HG02885 (cell line): ENCODE data around the gene RPS6KA4.
"Not testable (repeated sequence)": the region's sequence is repeated elsewhere in the genome, so short reads cannot be mapped to it uniquely, and the experiment has no call there.

Experiments used
- ATAC-seq: cut with Tn5 transposase; IDR thresholded peaks from one replicate; pipeline ENCODE4 v1.9.1; 2021; ENCODE audit warnings: mild to moderate bottlenecking; ENCODE audit not compliant: unreplicated experiment, poor library complexity

The RPS6KA4 gene

DNA sequence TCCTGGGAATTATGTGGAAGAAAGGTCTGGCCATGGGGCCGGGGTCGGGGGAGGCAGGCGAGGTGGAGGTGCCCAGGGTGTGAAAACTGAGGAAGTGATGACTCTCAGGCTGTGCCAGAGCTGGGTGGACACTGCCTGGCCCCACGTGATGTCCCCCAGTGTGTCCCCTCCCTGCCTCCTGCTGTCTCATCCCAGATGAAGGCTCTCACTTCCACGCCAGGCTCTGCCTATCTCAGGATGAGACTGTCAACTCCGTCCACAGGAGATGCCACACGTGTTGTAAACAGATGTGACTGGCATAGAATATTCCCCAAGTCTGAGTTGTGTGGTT lies 51.4 kb downstream of the RPS6KA4 start:
- no peak for ATAC-seq

DNA sequence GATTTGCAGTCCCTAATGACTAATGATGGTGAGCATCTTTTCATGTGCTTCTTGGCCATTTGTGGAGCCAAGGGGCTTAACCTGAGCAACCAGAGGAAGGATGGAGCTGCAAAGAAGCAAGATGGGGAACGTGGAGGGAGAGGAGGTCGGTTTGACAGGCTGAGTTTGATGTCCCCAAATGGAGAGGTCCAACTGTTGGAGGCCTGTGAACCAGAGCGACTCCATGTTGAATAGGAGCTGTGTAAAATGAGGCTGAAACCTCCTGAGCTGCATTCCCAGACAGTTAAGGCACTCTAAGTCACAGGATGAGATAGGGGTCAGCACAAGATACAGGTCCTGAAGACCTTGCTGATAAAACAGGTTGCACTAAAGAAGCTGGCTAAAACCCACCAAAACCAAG lies 54.5 kb downstream of the RPS6KA4 start:
- ATAC-seq = no peak

DNA sequence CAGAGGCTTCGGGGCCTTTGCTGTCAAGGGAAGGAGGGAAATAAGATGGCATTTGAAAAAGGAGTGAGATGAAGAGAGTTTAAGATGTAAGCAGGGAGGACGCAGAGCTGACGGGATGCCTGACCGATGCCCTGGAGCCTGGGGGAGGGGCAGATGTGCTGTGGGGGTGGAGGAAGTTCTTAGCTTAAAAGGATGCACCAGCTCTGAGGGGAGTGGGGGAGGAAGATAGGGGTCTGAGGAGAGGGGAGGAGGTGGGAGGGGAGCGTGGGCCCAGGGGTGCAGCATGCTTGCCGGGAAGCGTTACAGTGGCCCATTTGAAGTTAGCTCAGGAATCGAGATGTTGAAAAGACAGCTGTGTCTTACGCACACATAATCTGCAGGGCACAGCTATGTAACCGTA lies 56.3 kb downstream of the RPS6KA4 start:
- no peak for ATAC-seq

DNA sequence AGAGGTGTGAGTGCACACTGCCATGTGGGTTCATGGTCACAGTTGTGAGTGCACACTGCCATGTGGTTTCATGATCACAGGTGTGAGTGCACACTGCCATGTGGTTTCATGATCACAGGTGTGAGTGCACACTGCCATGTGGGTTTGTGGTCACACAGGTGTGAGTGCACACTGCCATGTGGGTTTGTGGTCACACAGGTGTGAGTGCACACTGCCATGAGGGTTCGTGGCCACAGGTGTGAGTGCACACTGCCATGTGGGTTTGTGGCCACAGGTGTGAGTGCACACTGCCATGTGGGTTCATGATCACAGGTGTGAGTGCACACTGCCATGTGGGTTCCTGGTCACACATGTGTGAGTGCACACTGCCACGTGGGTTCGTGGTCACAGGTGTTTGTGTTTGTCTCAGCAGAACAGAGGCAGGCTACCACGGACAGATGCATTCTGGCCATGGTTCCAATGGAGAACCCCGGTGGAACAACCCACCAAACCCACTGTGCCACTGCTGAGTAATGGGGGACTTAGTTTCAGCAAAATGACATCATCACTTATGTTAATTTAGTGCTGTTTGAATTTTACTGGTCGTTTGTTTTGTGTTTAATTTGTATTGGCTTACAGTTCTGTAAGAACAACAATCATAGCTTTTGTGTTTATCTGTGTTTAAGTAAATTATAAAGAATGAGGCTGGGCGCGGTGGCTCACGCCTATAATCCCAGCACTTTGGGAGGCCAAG lies 57.2 kb downstream of the RPS6KA4 start:
- no peak for ATAC-seq

DNA sequence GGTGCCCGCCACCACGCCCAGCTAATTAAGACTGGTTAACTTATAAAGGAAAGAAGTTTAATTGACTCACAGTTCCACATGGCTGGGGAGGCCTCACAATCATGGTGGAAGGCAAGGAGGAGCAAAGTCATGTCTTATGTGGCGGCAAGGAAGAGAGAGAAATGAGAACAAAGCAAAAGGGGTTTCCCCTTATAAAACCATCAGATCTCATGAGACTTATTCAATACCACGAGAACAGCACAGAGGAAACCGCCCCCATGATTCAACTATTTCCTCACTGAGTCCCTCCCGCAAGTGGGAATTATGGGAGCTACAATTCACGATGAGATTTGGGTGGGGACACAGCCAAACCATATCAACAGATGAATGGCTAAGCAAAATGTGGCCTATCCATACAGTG lies 59.3 kb downstream of the RPS6KA4 start:
- ATAC-seq = not testable (repeated sequence)

DNA sequence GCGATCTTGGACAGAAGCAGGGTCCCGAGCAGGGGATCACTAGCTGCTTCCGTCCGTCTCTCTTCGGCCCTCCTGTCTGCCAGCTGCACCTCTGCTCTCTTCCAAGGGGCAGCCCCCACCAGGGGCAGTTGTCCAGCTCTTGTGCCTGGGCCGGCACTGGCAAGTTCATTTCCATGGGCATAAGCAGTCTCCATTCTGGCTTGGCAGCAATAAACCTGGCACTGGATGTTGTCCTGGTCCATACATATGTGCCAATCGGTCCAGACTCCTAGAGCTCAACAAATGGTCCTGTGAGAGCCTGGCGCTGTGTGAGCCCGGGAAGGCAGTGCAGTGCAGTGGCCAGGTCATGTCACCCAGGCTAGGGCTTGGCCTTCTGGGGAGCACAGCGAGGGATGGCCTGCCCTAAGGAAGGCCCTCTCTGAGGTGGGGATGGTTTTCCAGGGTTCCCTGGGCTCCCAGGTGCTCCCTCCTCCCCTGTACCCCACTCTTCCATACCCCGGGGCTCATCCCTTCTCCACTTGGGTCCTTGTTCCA lies 60.4 kb downstream of the RPS6KA4 start:
- ATAC-seq = no peak

DNA sequence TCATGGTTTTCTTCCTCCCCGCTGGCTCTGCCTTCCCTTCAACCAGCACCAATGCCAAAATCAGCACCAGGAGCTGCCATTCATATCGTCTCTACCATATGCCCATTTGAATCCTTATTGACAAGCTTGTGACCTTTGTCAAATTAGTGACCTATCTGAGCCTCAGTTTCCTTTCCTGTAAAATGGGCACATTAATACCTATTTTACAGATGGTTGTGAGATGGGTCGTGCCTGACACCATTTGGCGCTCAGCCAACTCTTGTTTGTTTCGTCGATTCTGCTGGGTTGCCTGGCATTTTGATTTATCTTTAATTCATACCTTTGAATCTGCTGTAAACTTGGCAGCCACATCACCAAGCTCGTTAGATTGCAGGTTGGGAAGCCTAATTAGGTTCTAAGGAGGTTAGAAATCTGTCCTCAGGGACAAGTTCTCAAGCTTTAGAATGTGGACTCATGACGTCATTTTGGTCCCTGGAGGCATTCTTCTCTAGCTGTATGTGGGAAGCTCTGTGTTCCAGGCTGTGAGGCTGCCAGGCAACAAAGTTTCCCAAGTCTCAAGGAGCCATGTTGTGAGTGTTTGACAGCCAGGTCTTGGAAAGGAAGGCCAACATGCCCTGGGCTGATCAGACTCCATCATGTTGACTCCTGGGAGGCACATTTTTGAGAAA lies 61.0 kb downstream of the RPS6KA4 start:
- no peak for ATAC-seq
